K562 (cell line): ENCODE results near the gene AGAP1. TPM values are rescaled to one million over a fixed set of nuclear protein-coding genes. Genes with fewer than 3 reads are reported as not detected.

Experiments used
- ATAC-seq: fragments of 200-7000 bp; cut with Tn5 transposase; 3 replicates; pipeline ENCODE4 v1.9.1; 2020; ENCODE audit warnings: moderate library complexity
- BruUV-seq: library from RNA; stranded (reverse); fragments of 400-500 nt; replicated peaks from 2 replicates; lab custom pipeline; 2021; lab: Mats Ljungman, UMichigan
- CTCF ChIA-PET: fragments of 300-600 bp; formaldehyde crosslinking; extraction: SDS; loops from one replicate; lab custom pipeline; 2021; ENCODE audit warnings: low intra/inter-chr PET ratio; lab: Yijun Ruan, JAX
- POLR2A ChIA-PET: fragments of 300-600, 350-650 bp; sonication (Branson Sonifier 250); formaldehyde crosslinking; extraction: SDS; loops from one replicate; lab custom pipeline; 2021; ENCODE audit warnings: antibody characterized with exemption, inconsistent platforms; lab: Yijun Ruan, JAX
- DNase-seq, 4 experiments: peaks; one replicate each; pipeline versions ENCODE4 v3.0.0 to v3.0.0-alpha.2; 2011 to 2018; ENCODE audit warnings: low spot score in 3 of 4, mixed read lengths in 3 of 4; ENCODE audit errors: extremely low read depth in 1 of 4
- FAIRE-seq: peaks from 2 replicates; lab custom pipeline; 2011; peaks lifted over from hg19 to GRCh38; lab: Jason Lieb, UNC
- H2AFZ ChIP-seq: 2 replicates; pipeline ENCODE4 v1.6.0; 2011; ENCODE audit warnings: low read depth, low read length, control low read depth, inconsistent platforms
- H3K27ac ChIP-seq: fragments of 200-600 bp; 3 replicates; pipeline ENCODE4 v1.8.0; 2011; ENCODE audit warnings: low read depth, mild to moderate bottlenecking, control low read depth, inconsistent platforms, low read length, moderate library complexity, mixed read lengths; ENCODE audit errors: extremely low read depth
- H3K27me3 ChIP-seq, 2 experiments: fragments of 300-600 bp in 1 of 2; 2 replicates in 1 of 2; 3 replicates in 1 of 2; pipeline versions ENCODE4 v1.6.0 to v1.8.0; 2011; ENCODE audit warnings: inconsistent platforms in 2 of 2, low read length in 2 of 2, mild to moderate bottlenecking in 1 of 2, mixed read lengths in 1 of 2, moderate library complexity in 1 of 2; ENCODE audit not compliant: control insufficient read depth in 2 of 2, insufficient read depth in 2 of 2
- H3K36me3 ChIP-seq: fragments of 300-600 bp; 3 replicates; pipeline ENCODE4 v1.8.0; 2011; ENCODE audit warnings: mild to moderate bottlenecking, low read length, inconsistent platforms; ENCODE audit not compliant: control insufficient read depth, insufficient read depth
- H3K4me1 ChIP-seq, 2 experiments: fragments of 200-600 bp in 1 of 2; replicated peaks in 1 of 2; 2 replicates in 1 of 2; 3 replicates in 1 of 2; pipeline versions ENCODE4 v1.5.1 to v1.8.0; 2011; ENCODE audit warnings: inconsistent platforms in 2 of 2, low read length in 2 of 2, mild to moderate bottlenecking in 1 of 2, mixed read lengths in 1 of 2, moderate library complexity in 1 of 2; ENCODE audit not compliant: control insufficient read depth in 2 of 2, insufficient read depth in 2 of 2
- H3K4me2 ChIP-seq: 2 replicates; pipeline ENCODE4 v1.6.1; 2011; ENCODE audit warnings: low read length, control low read depth, inconsistent platforms, mixed read lengths; ENCODE audit not compliant: insufficient read depth
- H3K4me3 ChIP-seq: fragments of 200-600 bp; sonication (generic), shearing (Covaris generic); 2 replicates; pipeline ENCODE4 v1.5.1; 2016; ENCODE audit warnings: control low read depth, inconsistent platforms
- H3K79me2 ChIP-seq: fragments of 200-600 bp; 3 replicates; pipeline ENCODE4 v1.8.0; 2011; ENCODE audit warnings: low read length, inconsistent platforms; ENCODE audit not compliant: control insufficient read depth, insufficient read depth
- H3K9ac ChIP-seq, 2 experiments: 2 replicates each; pipeline versions ENCODE4 v1.6.0 to v1.6.1; 2011; ENCODE audit warnings: low read depth in 2 of 2, low read length in 2 of 2, control low read depth in 1 of 2, inconsistent platforms in 1 of 2, mild to moderate bottlenecking in 1 of 2, mixed read lengths in 1 of 2; ENCODE audit not compliant: insufficient read depth in 1 of 2
- H3K9me1 ChIP-seq: one replicate; pipeline ENCODE4 v1.6.0; 2011; ENCODE audit warnings: inconsistent platforms, mild to moderate bottlenecking, low read length, moderate library complexity; ENCODE audit not compliant: control insufficient read depth, insufficient read depth
- H3K9me3 ChIP-seq: replicated peaks from 2 replicates; pipeline ENCODE4 v1.5.1; 2011; ENCODE audit warnings: low read depth, low read length, inconsistent platforms; ENCODE audit not compliant: control insufficient read depth, insufficient read depth
- H4K20me1 ChIP-seq: replicated peaks from 2 replicates; pipeline ENCODE4 v1.6.1; 2011; ENCODE audit warnings: low read length, inconsistent platforms, mixed read lengths; ENCODE audit not compliant: control insufficient read depth, insufficient read depth
- HBP1 ChIP-seq: fragments of 450-650 bp; formaldehyde crosslinking; IDR thresholded peaks from 2 replicates; pipeline ENCODE4 v1.4.0; 2022; ENCODE audit warnings: missing genetic modification characterization
- HNRNPUL1 ChIP-seq: fragments of 200-400 bp; formaldehyde crosslinking; IDR thresholded peaks from 2 replicates; pipeline ENCODE4 v1.6.1; 2017; ENCODE audit warnings: low read length
- PPARD ChIP-seq: fragments of 250-450 bp; sonication (Bioruptor Pico); IDR thresholded peaks from 2 replicates; pipeline ENCODE4 v1.8.0; 2022; ENCODE audit warnings: inconsistent platforms, mild to moderate bottlenecking, moderate library complexity
- PTBP1 ChIP-seq: fragments of 200-400 bp; formaldehyde crosslinking; IDR thresholded peaks from 2 replicates; pipeline ENCODE4 v1.6.1; 2017; ENCODE audit warnings: low read depth, low read length
- TAF1 ChIP-seq: IDR thresholded peaks from 2 replicates; pipeline ENCODE4 v1.6.1; 2011; ENCODE audit warnings: mild to moderate bottlenecking, low read length, moderate library complexity; ENCODE audit not compliant: insufficient read depth, control insufficient read depth, severe bottlenecking; ENCODE audit errors: extremely low read depth
- TEAD2 ChIP-seq: fragments of 450-650 bp; IDR thresholded peaks from 2 replicates; pipeline ENCODE4 v1.6.1; 2016; ENCODE audit warnings: missing genetic modification characterization, control low read depth, missing compliant biosample characterization
- WHSC1 ChIP-seq: IDR thresholded peaks from one replicate; pipeline ENCODE4 v1.6.1; 2012; ENCODE audit warnings: low read length, control low read depth, inconsistent platforms
- ZBTB12 ChIP-seq: fragments of 250-450 bp; sonication (Bioruptor Pico); IDR thresholded peaks from 2 replicates; pipeline ENCODE4 v1.4.0; 2020
- ZBTB2 ChIP-seq: fragments of 450-650 bp; IDR thresholded peaks from 2 replicates; pipeline ENCODE4 v1.6.1; 2016; ENCODE audit warnings: antibody characterized with exemption
- ZNF224 ChIP-seq: sonication (generic); formaldehyde crosslinking; IDR thresholded peaks from 2 replicates; pipeline ENCODE4 v1.8.0; 2022; ENCODE audit warnings: mild to moderate bottlenecking, missing genetic modification reagents
- ZNF644 ChIP-seq: fragments of 200-800 bp; sonication (Bioruptor generic); IDR thresholded peaks from 2 replicates; pipeline ENCODE4 v1.6.1; 2016; ENCODE audit warnings: low read depth, missing genetic modification characterization, missing compliant biosample characterization
- ZSCAN29 ChIP-seq: fragments of 450-650 bp; IDR thresholded peaks from 2 replicates; pipeline ENCODE4 v1.6.1; 2017
- WGBS: fragments of 100-300 bp; shearing (Covaris generic); methylation state at CpG from one replicate; pipeline ENCODE4 v1.1.6; 2016; ENCODE audit warnings: low coverage, mixed read lengths; ENCODE audit not compliant: insufficient coverage; ENCODE audit errors: missing lambda C conversion rate; 5-methylcytosine and 5-hydroxymethylcytosine counted together
- in situ Hi-C: fragments of 300-500 bp; cut with MboI; formaldehyde crosslinking; loops from 4 replicates; pipeline ENCODE4 v1.15.0; 2018; ENCODE audit warnings: inconsistent platforms, mixed read lengths
- intact Hi-C: fragments of 100-400 bp; cut with micrococcal nuclease; formaldehyde crosslinking; loops from 2 replicates; pipeline ENCODE4 v1.14.2; 2022
- polyA plus RNA-seq, 8 experiments: library from polyadenylated mRNA; depleted of rRNA in 4 of 8; stranded (reverse) in 5 of 8; unstranded in 3 of 8; fragments of >200 nt; fragmentation: Nextera tagmentation in 2 of 8; fragmentation: Illumina TruSeq in 1 of 8; extraction: Ambion mirVana in 2 of 8; extraction: Trizol in 1 of 8; gene quantifications; 2 replicates each; pipeline versions ENCODE4 v1.2.1 to v1.2.3, GENCODE V29; 2011 to 2014; ENCODE audit warnings: inconsistent platforms in 1 of 8, missing spikeins in 1 of 8
- total RNA-seq, 7 experiments: library from RNA; depleted of rRNA in 6 of 7; stranded (reverse); fragments of >200 nt in 6 of 7; fragmentation: Illumina TruSeq in 2 of 7; extraction: Trizol in 2 of 7; gene quantifications; 2 replicates each; pipeline versions ENCODE4 v1.2.1 to v1.2.3, GENCODE V29; 2011 to 2021; ENCODE audit warnings: low replicate concordance in 1 of 7

The AGAP1 gene
- total and polyA plus RNA-seq, 9 of the 15 experiments (the other 6 are each of a cell fraction or from before 2014, with no cell fraction given) = 1.3 to 24.0 (median 10.6) TPM

- Histone ChIP-seq H3K79me2 (no peaks in the 10 kb centered on the region; the same call in 2 of the 3 replicates), H3K4me3 (no peak overlapping the region), H4K20me1 (no peaks in the 10 kb centered on the region; the same call in 1 of the 2 replicates), H3K27ac (no peak overlapping the region), H3K9ac (no peak overlapping the region), H3K9me1 (no peaks in the 10 kb centered on the region), H3K4me2 (no peak overlapping the region), H2AFZ (no peak overlapping the region), H3K27me3 (no peaks in the 10 kb centered on the region), H3K4me1 (no peaks in the 10 kb centered on the region; a peak in 2 of 5 replicates), H3K9me3 (no peaks in the 10 kb centered on the region), H3K36me3 (peaks cover 13% of the 10 kb centered on the region; the same call in 2 of the 3 replicates)
- ChIA-PET POLR2A (no interaction called here), CTCF (no interaction called here)
- intact Hi-C loops (no loop called here), in situ Hi-C loops (no loop called here)
- DNase-seq = no peak
- WGBS = 87% methylated on average over 9 of the region's 9 CpGs
- no TSS peak for BruUV-seq
- no peak for FAIRE-seq
- ATAC-seq = no peak
- TF ChIP-seq ZNF644 (tag) (no peak), ZSCAN29 (no peak), HNRNPUL1 (no peak), TAF1 (no peak), ZBTB12 (CRISPR knock-in tag) (no peak), PTBP1 (no peak), HBP1 (CRISPR knock-in tag) (no peak), TEAD2 (tag) (no peak), ZNF224 (CRISPR knock-in tag) (no peak), WHSC1 (no peak), ZBTB2 (no peak), PPARD (CRISPR knock-in tag) (no peak)
Measured at GRCh38 chr2:235713189-235713588, 219.3 kb downstream of the AGAP1 start.
